Liver (tissue), 9 donors: Measurements from ENCODE around the gene GPR22. TPM values are rescaled to one million over a fixed set of nuclear protein-coding genes. Genes with fewer than 3 reads are reported as not detected.

Experiments used
- DNase-seq: peaks from one replicate; pipeline ENCODE4 v3.0.0-alpha.2; 2017; ENCODE audit warnings: low spot score
- H3K27ac ChIP-seq, 2 donors: one replicate each; pipeline ENCODE4 v1.7.0; 2013; ENCODE audit warnings: inconsistent platforms in 2 of 2, low read length in 2 of 2, control low read depth in 1 of 2, low read depth in 1 of 2, mild to moderate bottlenecking in 1 of 2
- H3K27me3 ChIP-seq, 4 donors: one replicate each; pipeline versions ENCODE4 v1.6.1 to v1.7.0; 2013; ENCODE audit warnings: low read length in 3 of 4, inconsistent platforms in 1 of 4, mild to moderate bottlenecking in 1 of 4, moderate library complexity in 1 of 4; ENCODE audit not compliant: control insufficient read depth in 4 of 4, insufficient read depth in 4 of 4
- H3K36me3 ChIP-seq, 4 donors: one replicate each; pipeline versions ENCODE4 v1.6.1 to v1.7.0; 2013; ENCODE audit warnings: low read length in 3 of 4, mild to moderate bottlenecking in 3 of 4, low read depth in 1 of 4, moderate library complexity in 1 of 4; ENCODE audit not compliant: control insufficient read depth in 4 of 4, insufficient read depth in 3 of 4
- H3K4me1 ChIP-seq, 4 donors: one replicate each; pipeline versions ENCODE4 v1.6.1 to v1.7.0; 2013; ENCODE audit warnings: low read length in 3 of 4, mild to moderate bottlenecking in 3 of 4, moderate library complexity in 1 of 4; ENCODE audit not compliant: control insufficient read depth in 4 of 4, insufficient read depth in 4 of 4
- H3K4me3 ChIP-seq, 3 donors: one replicate each; pipeline versions ENCODE4 v1.6.1 to v1.7.0; 2013; ENCODE audit warnings: low read length in 3 of 3, control low read depth in 1 of 3, low read depth in 1 of 3, mild to moderate bottlenecking in 1 of 3
- H3K9ac ChIP-seq, 2 donors: one replicate each; pipeline ENCODE4 v1.7.0; 2013; ENCODE audit warnings: low read length in 2 of 2, mild to moderate bottlenecking in 2 of 2, moderate library complexity in 2 of 2, control low read depth in 1 of 2, low read depth in 1 of 2
- H3K9me3 ChIP-seq, 4 donors: one replicate each; pipeline versions ENCODE4 v1.6.1 to v1.7.0; 2013; ENCODE audit warnings: low read length in 3 of 4; ENCODE audit not compliant: control insufficient read depth in 4 of 4
- ATF3 ChIP-seq: IDR thresholded peaks from 2 replicates; pipeline ENCODE4 v1.6.1; 2016; ENCODE audit warnings: antibody characterized with exemption
- FOXA1 ChIP-seq: IDR thresholded peaks from 2 replicates; pipeline ENCODE4 v1.6.1; 2016; ENCODE audit warnings: antibody characterized with exemption
- FOXA2 ChIP-seq: IDR thresholded peaks from 2 replicates; pipeline ENCODE4 v1.6.1; 2016; ENCODE audit warnings: antibody characterized with exemption
- GABPA ChIP-seq, 2 donors: IDR thresholded peaks in 1 of 2; conservative IDR thresholded peaks in 1 of 2; 2 replicates each; pipeline ENCODE4 v1.6.1; 2016; ENCODE audit warnings: antibody characterized with exemption in 2 of 2, mild to moderate bottlenecking in 1 of 2, moderate library complexity in 1 of 2
- HNF4G ChIP-seq: IDR thresholded peaks from 2 replicates; pipeline ENCODE4 v1.6.1; 2016; ENCODE audit warnings: antibody characterized with exemption
- JUND ChIP-seq, 2 donors: IDR thresholded peaks; 2 replicates each; pipeline ENCODE4 v1.6.1; 2016; ENCODE audit warnings: antibody characterized with exemption in 2 of 2
- MAX ChIP-seq: IDR thresholded peaks from 2 replicates; pipeline ENCODE4 v1.6.1; 2016; ENCODE audit warnings: antibody characterized with exemption
- RAD21 ChIP-seq, 2 donors: IDR thresholded peaks; 2 replicates each; pipeline ENCODE4 v1.6.1; 2016; ENCODE audit warnings: antibody characterized with exemption in 2 of 2, mild to moderate bottlenecking in 2 of 2
- REST ChIP-seq: IDR thresholded peaks from 2 replicates; pipeline ENCODE4 v1.6.1; 2016; ENCODE audit warnings: antibody characterized with exemption, mild to moderate bottlenecking
- TAF1 ChIP-seq: conservative IDR thresholded peaks from 2 replicates; pipeline ENCODE4 v1.6.1; 2016; ENCODE audit warnings: antibody characterized with exemption, mild to moderate bottlenecking
- WGBS: extraction: QIAGEN DNeasy Blood & Tissue Kit; methylation state at CpG from one replicate; pipeline ENCODE4 v1.1.7; 2013; 5-methylcytosine and 5-hydroxymethylcytosine counted together
- polyA plus RNA-seq, 2 donors: library from polyadenylated mRNA; stranded (reverse) in 1 of 2; unstranded in 1 of 2; fragments of 200-250 nt in 1 of 2; fragments of >200 nt in 1 of 2; fragmentation: Nextera tagmentation in 1 of 2; extraction: Ambion mirVana in 1 of 2; gene quantifications; one replicate each; pipeline versions ENCODE4 v1.2.1 to v1.2.3, GENCODE V29; 2013 to 2015
- total RNA-seq, 2 donors: library from RNA; depleted of rRNA; stranded (reverse); fragments of >200 nt; gene quantifications; one replicate each; pipeline ENCODE4 v1.2.3, GENCODE V29; 2014
- TF ChIP-seq, protein P1 (sequence below): fragments of 150-350 bp; IDR thresholded peaks from 2 replicates; pipeline ENCODE4 v1.5.1; 2017; ENCODE audit warnings: improper control_type of control experiment, low read depth, low read length; ENCODE audit not compliant: missing input control
- TF ChIP-seq, protein P2 (sequence below): IDR thresholded peaks from 2 replicates; pipeline ENCODE4 v1.6.1; 2016; ENCODE audit warnings: antibody characterized with exemption
- donor health status: healthy.
- donor health status: healthy.
- donor health status: healthy.
- donor health status: healthy.
- donor health status: healthy.

Gene GPR22
- total and polyA plus RNA-seq, 4 donors: 2.1 TPM; not detected in 3

DNA sequence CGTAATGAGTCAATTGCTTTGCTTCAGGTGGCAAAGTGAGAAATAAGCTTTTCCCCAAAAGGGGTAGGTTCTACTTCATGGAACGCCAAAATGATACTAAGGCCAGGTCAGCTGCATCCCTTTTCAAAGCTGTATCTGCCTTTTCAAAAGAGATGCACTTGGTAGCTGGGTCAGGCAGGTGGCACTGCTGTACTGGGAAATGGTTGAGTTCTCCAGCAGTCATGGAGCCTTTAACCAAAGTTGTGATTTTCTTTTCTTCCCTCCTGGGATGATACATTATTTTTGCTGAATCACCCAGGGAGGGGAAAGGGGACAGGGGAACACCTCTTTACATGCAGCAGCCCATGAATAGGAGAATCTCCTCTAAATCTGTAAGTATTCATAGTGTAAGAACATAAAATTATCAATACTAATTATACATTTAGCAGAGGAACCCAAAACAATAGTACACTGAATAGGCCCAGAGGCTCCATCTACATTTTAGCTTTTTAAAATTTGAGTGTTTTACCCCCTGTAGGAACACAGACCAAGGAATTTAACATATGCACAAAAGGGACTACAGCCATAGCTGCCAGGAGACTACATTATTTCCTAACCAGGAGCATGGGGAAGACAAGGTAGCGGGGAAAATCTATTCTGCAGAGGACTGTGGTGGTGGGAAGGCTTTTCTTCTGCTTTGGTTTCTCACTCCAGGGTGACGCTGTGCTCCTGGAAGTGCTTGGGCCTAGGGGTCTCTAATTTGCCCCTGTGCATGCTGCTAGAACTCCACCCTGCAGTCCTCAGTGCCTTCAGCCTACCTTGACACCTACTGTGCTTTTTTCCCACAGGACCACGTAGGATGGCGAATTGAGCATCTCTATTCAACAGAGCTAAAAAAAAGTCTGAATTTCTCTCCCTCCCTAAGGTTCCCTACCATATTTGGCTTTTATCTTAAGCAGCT lies 6.4 kb upstream of the GPR22 start:
- 81% methylated on average over 6 of the region's 6 CpGs for WGBS
- Histone ChIP-seq H3K36me3 (peaks cover 0 to 1% (median 0%) of the 10 kb centered on the region in 4 donors), H3K9me3 (no peaks in the 10 kb centered on the region), H3K9ac (no peak overlapping the region), H3K27ac (no peak overlapping the region), H3K4me3 (no peak overlapping the region), H3K4me1 (no peaks in the 10 kb centered on the region), H3K27me3 (no peaks in the 10 kb centered on the region)
- TF ChIP-seq JUND (IDR thresholded peaks at IDR 0.05) (no peak), RAD21 (IDR thresholded peaks at IDR 0.05) (peak; percentile 96)
- TF ChIP-seq, protein P1, sequence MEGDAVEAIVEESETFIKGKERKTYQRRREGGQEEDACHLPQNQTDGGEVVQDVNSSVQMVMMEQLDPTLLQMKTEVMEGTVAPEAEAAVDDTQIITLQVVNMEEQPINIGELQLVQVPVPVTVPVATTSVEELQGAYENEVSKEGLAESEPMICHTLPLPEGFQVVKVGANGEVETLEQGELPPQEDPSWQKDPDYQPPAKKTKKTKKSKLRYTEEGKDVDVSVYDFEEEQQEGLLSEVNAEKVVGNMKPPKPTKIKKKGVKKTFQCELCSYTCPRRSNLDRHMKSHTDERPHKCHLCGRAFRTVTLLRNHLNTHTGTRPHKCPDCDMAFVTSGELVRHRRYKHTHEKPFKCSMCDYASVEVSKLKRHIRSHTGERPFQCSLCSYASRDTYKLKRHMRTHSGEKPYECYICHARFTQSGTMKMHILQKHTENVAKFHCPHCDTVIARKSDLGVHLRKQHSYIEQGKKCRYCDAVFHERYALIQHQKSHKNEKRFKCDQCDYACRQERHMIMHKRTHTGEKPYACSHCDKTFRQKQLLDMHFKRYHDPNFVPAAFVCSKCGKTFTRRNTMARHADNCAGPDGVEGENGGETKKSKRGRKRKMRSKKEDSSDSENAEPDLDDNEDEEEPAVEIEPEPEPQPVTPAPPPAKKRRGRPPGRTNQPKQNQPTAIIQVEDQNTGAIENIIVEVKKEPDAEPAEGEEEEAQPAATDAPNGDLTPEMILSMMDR: peak; percentile 75
- peak; percentile 39 for DNase-seq

GRCh38 chr7:107464666-107465226 lies 5.1 kb upstream of the GPR22 start:
- Histone ChIP-seq H3K4me3 (no peak overlapping the region), H3K36me3 (no peaks in the 10 kb centered on the region), H3K9me3 (no peaks in the 10 kb centered on the region), H3K27ac (no peak overlapping the region), H3K4me1 (no peaks in the 10 kb centered on the region), H3K27me3 (no peaks in the 10 kb centered on the region), H3K9ac (no peak overlapping the region)
- DNase-seq: no peak
- WGBS: 93% methylated on average over 3 of the region's 3 CpGs
- no peak for TF ChIP-seq MAX
- TF ChIP-seq, protein P1: no peak
- no peak for TF ChIP-seq GABPA (IDR thresholded peaks at IDR 0.05 in 1 of 2, conservative IDR thresholded peaks at IDR 0.05 in 1 of 2)
- TF ChIP-seq ATF3: no peak
- TF ChIP-seq HNF4G: no peak
- TF ChIP-seq REST: no peak
- TF ChIP-seq JUND (IDR thresholded peaks at IDR 0.05): no peak
- TF ChIP-seq RAD21 (IDR thresholded peaks at IDR 0.05): no peak
- no peak for TF ChIP-seq FOXA1
- TF ChIP-seq, protein P2, sequence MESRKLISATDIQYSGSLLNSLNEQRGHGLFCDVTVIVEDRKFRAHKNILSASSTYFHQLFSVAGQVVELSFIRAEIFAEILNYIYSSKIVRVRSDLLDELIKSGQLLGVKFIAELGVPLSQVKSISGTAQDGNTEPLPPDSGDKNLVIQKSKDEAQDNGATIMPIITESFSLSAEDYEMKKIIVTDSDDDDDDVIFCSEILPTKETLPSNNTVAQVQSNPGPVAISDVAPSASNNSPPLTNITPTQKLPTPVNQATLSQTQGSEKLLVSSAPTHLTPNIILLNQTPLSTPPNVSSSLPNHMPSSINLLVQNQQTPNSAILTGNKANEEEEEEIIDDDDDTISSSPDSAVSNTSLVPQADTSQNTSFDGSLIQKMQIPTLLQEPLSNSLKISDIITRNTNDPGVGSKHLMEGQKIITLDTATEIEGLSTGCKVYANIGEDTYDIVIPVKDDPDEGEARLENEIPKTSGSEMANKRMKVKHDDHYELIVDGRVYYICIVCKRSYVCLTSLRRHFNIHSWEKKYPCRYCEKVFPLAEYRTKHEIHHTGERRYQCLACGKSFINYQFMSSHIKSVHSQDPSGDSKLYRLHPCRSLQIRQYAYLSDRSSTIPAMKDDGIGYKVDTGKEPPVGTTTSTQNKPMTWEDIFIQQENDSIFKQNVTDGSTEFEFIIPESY: no peak
- no peak for TF ChIP-seq FOXA2
- TF ChIP-seq TAF1: no peak
